Urinary bladder (tissue), 4 donors: Measurements from ENCODE around the gene ROR1. TPM values are rescaled to one million over a fixed set of nuclear protein-coding genes. Genes with fewer than 3 reads are reported as not detected.

ENCODE experiments used
- DNase-seq: peaks from one replicate; pipeline ENCODE4 v3.0.0-alpha.2; 2015; ENCODE audit errors: extremely low spot score
- H3K27ac ChIP-seq: one replicate; pipeline ENCODE4 v1.5.1; 2013; ENCODE audit warnings: low read depth, mild to moderate bottlenecking, moderate library complexity
- H3K36me3 ChIP-seq: one replicate; pipeline ENCODE4 v1.6.1; 2013; ENCODE audit warnings: mild to moderate bottlenecking, moderate library complexity; ENCODE audit not compliant: insufficient read depth
- H3K4me1 ChIP-seq: one replicate; pipeline ENCODE4 v1.6.1; 2013; ENCODE audit warnings: mild to moderate bottlenecking, moderate library complexity; ENCODE audit not compliant: insufficient read depth
- H3K4me3 ChIP-seq: one replicate; pipeline ENCODE4 v1.5.1; 2013; ENCODE audit warnings: low read depth, low read length
- WGBS: extraction: QIAGEN DNeasy Blood & Tissue Kit; methylation state at CpG from one replicate; pipeline ENCODE4 v1.1.7; 2013; 5-methylcytosine and 5-hydroxymethylcytosine counted together
- polyA plus RNA-seq: library from polyadenylated mRNA; stranded (reverse); fragments of 200-250 nt; gene quantifications from one replicate; pipeline ENCODE4 v1.2.3, GENCODE V29; 2013
- total RNA-seq: library from RNA; depleted of rRNA; stranded (reverse); fragments of >200 nt; gene quantifications from one replicate; pipeline ENCODE4 v1.2.3, GENCODE V29; 2014
- donor health status: healthy with polysubstance abuse.
- donor health status: healthy.

Gene ROR1
- total and polyA plus RNA-seq, 2 donors, result 5.9 to 33.2 TPM

- Histone ChIP-seq H3K27ac (no peak overlapping the region), H3K4me1 (no peaks in the 10 kb centered on the region), H3K36me3 (no peaks in the 10 kb centered on the region), H3K4me3 (no peak overlapping the region)
- WGBS, result 70% methylated on average over 6 of the region's 6 CpGs
- DNase-seq, result no peak
Observed at GRCh38 chr1:64173336-64173940, 399.6 kb downstream of the ROR1 start.

GRCh38 chr1:64175639-64176038, 401.8 kb downstream of the ROR1 start:
- H3K4me1 ChIP-seq, result no peaks in the 10 kb centered on the region
- H3K4me3 ChIP-seq, result no peak overlapping the region
- no peak overlapping the region for H3K27ac ChIP-seq
- DNase-seq, result no peak
- H3K36me3 ChIP-seq, result no peaks in the 10 kb centered on the region

- DNase-seq, result no peak
- Histone ChIP-seq H3K4me3 (no peak overlapping the region), H3K4me1 (no peaks in the 10 kb centered on the region), H3K36me3 (no peaks in the 10 kb centered on the region), H3K27ac (no peak overlapping the region)
- 92% methylated on average over 3 of the region's 3 CpGs for WGBS
Observed at GRCh38 chr1:64176659-64177058, 402.8 kb downstream of the ROR1 start.

GRCh38 chr1:64179588-64179987, 405.8 kb downstream of the ROR1 start:
- H3K36me3 ChIP-seq, result no peaks in the 10 kb centered on the region
- no peak overlapping the region for H3K4me3 ChIP-seq
- no peak for DNase-seq
- H3K27ac ChIP-seq, result no peak overlapping the region
- peaks cover 2% of the 10 kb centered on the region for H3K4me1 ChIP-seq
- 89% methylated on average over 4 of the region's 4 CpGs for WGBS

DNA sequence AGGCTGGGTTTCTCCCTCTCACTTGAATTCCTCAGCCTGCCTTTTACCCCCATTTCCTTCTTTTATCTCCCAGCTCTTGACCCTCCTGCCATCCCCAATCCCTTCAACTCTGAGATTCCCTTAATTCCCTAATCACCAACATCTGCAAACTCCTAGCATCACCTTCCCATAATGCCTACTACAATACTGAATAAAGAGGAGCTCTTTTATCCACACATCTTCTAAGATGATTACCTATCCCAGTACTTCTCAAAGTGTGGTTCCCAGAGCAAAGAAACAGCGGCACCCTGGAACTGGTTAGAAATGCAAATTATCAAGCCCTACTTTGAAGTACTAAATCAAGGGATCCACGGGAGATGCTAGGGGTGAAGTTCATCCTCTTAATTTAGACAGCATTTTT, 408.4 kb downstream of the ROR1 start:
- Histone ChIP-seq H3K27ac (no peak overlapping the region), H3K4me3 (no peak overlapping the region), H3K36me3 (no peaks in the 10 kb centered on the region), H3K4me1 (peaks cover 2% of the 10 kb centered on the region)
- no peak for DNase-seq
- 83% methylated on average over 2 of the region's 2 CpGs for WGBS

GRCh38 chr1:64183395-64184002, 409.7 kb downstream of the ROR1 start:
- peak; percentile 46 for DNase-seq
- WGBS, result 39% methylated on average over 5 of the region's 5 CpGs
- Histone ChIP-seq H3K36me3 (no peaks in the 10 kb centered on the region), H3K4me1 (peaks cover 2% of the 10 kb centered on the region), H3K27ac (no peak overlapping the region), H3K4me3 (no peak overlapping the region)

- DNase-seq, result no peak
- H3K4me1 ChIP-seq, result peaks cover 2% of the 10 kb centered on the region
- no peaks in the 10 kb centered on the region for H3K36me3 ChIP-seq
- H3K4me3 ChIP-seq, result no peak overlapping the region
- no peak overlapping the region for H3K27ac ChIP-seq
- WGBS, result 45% methylated on average over 5 of the region's 5 CpGs
Observed at GRCh38 chr1:64184003-64184440, 410.2 kb downstream of the ROR1 start.

DNA sequence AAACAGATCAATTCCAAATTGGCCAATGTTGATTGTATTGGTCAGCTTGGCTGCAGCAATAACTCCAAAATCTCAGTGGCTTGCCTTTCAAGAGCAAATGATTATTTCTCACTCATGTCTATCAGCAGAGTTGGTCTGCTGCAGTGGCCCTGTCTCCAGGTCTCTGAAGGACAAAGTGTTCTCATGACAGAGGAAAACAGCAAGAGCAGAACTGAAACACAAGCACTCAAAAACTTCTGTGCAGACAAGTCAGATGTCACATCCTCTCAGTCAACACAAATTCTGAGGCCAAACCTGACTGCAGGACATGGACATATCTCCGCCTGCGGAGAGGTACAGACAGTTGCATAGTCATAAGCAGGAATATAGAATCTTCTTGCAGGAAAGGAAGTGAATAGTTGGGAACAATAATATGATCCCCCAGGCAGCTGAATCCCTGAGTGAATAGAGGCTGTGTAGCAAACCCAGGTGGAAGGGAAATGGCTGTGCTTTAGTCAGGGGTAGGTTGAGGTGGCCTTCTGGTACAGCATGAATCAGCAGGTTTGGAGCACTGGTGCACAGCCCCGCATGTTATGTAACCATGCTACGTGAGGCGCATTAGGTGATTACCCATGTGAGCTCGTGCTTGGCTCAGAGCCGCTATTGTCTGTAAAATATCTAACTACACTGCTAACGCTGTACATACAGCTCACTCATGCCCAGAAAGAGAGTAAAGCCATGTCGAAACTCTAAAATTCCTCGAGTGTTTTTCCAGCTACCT, 412.5 kb downstream of the ROR1 start:
- no peak overlapping the region for H3K27ac ChIP-seq
- no peak overlapping the region for H3K4me3 ChIP-seq
- 83% methylated on average over 10 of the region's 10 CpGs for WGBS
- H3K4me1 ChIP-seq, result peaks cover 2% of the 10 kb centered on the region
- DNase-seq, result no peak
- H3K36me3 ChIP-seq, result no peaks in the 10 kb centered on the region

- DNase-seq, result no peak
- H3K27ac ChIP-seq, result no peak overlapping the region
- 85% methylated on average over 7 of the region's 7 CpGs for WGBS
Observed at GRCh38 chr1:64186898-64187280, 413.1 kb downstream of the ROR1 start.

DNA sequence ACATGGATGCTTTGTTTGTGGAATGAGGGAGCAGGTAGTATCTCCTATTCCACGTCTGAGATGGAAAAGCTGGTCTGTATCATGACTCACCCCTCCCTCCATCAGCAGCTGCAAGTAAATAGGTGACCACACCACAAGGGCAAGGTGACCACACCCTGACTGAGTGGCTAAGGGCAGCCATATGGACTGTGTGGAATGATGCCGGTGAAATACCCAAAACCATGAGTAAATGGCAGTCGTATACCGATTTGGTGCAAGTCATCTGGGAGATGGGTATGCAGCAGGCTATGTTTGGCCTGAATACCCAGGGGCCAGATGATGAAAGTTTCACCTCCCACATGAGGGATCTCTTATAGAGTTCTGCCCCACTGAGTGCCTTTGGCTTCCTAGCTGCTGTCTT, 413.8 kb downstream of the ROR1 start:
- Histone ChIP-seq H3K36me3 (no peaks in the 10 kb centered on the region), H3K27ac (no peak overlapping the region), H3K4me1 (peaks cover 2% of the 10 kb centered on the region), H3K4me3 (no peak overlapping the region)
- DNase-seq, result no peak
- 83% methylated on average over 4 of the region's 4 CpGs for WGBS

More at GRCh38 chr1:64186898-64187280, 413.1 kb downstream of the ROR1 start:
- H3K4me1 ChIP-seq, result peaks cover 2% of the 10 kb centered on the region
- no peak overlapping the region for H3K4me3 ChIP-seq
- no peaks in the 10 kb centered on the region for H3K36me3 ChIP-seq

DNA sequence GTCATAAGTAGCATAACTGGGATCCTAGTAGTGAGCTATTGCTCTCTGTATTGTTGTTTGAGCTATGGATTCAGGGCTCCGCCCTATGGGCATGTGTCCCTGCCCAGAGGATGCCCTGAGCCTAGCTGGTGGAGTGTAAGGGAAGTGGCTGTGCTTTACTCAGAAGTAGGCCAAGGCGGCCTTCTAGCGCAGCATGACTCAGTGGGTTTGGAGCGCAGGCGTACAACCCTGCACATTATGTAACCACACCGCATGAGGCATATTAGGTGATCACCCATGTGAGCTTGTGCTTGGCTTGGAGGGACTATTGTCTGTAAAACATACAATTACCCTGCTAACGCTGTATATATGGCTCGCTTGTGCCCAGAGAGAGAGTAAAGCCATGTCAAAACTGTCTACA, 418.5 kb downstream of the ROR1 start:
- no peak overlapping the region for H3K27ac ChIP-seq
- DNase-seq, result no peak
- 98% methylated on average over 8 of the region's 8 CpGs for WGBS
- no peak overlapping the region for H3K4me3 ChIP-seq
- H3K36me3 ChIP-seq, result no peaks in the 10 kb centered on the region
- H3K4me1 ChIP-seq, result no peaks in the 10 kb centered on the region

DNA sequence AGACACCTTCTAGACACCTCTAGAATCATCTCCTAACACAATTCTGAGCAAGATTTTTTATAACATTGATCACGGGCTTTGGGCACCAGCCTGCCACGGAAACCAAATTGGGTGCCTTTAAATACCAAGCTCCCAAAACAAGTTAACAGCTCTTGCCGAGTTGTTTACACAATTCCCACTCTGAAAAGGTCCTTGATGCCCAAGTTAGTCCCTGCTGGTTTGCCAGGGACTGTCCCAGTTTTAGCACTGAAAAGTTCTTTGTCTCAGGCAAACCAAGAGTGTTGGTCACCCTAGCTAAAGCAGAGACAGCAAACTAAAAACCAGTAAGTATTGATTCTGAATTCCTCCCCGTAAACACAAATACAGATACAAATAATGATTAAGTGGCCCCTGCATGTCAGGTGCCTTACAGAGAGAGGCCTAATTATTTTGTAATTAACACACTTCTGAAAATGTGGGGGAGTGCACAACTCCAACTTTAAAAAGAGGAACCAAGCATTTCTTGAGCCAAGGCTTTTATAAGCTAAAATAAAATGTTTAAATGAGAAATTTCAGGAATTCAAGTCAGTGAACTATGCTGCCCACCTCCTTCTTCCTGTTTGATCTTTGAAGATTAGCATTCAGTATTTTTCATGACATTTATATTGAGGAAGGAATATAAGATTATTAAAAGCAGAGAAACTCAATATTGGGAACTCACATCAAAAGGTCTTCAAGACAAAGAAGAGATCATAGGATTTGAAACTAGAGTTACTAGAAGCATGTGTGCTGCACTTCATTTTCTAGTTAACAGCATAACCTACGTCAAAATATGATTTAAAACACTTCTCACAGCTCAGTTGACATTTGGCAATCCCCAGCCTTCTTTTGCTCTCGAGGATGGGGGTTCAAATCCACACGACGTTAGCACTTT, 420.6 kb downstream of the ROR1 start:
- Histone ChIP-seq H3K4me1 (no peaks in the 10 kb centered on the region), H3K4me3 (no peak overlapping the region), H3K27ac (no peak overlapping the region), H3K36me3 (no peaks in the 10 kb centered on the region)
- 64% methylated on average over 8 of the region's 8 CpGs for WGBS
- DNase-seq, result no peak

- DNase-seq, result no peak
- no peaks in the 10 kb centered on the region for H3K36me3 ChIP-seq
- no peak overlapping the region for H3K27ac ChIP-seq
- no peaks in the 10 kb centered on the region for H3K4me1 ChIP-seq
- WGBS, result 68% methylated on average over 1 of the region's 1 CpG
- no peak overlapping the region for H3K4me3 ChIP-seq
Observed at GRCh38 chr1:64195081-64195395, 421.2 kb downstream of the ROR1 start.
